Endometrial microvascular endothelial cells (primary cell): ENCODE results near the gene TRPT1. TPM values are rescaled to one million over a fixed set of nuclear protein-coding genes. Genes with fewer than 3 reads are reported as not detected.
"Not testable (repeated sequence)": the region's sequence is repeated elsewhere in the genome, so short reads cannot be mapped to it uniquely, and the experiment has no call there.

Experiments used
- in situ Hi-C: cut with HindIII; loops from 2 replicates; pipeline ENCODE4 v1.10.0; 2017; ENCODE audit warnings: low sequenced_read_pairs, low pct_unique_long_range_greater_than_20kb; ENCODE audit errors: inconsistent ontology term
- total RNA-seq: library from RNA; depleted of rRNA; stranded (reverse); fragments of >200 nt; gene quantifications from one replicate; pipeline ENCODE4 v1.2.3, GENCODE V29; 2015; ENCODE audit errors: inconsistent ontology term

Gene TRPT1
- total RNA-seq, 1 donor from 2014 or later, result 120 TPM

DNA sequence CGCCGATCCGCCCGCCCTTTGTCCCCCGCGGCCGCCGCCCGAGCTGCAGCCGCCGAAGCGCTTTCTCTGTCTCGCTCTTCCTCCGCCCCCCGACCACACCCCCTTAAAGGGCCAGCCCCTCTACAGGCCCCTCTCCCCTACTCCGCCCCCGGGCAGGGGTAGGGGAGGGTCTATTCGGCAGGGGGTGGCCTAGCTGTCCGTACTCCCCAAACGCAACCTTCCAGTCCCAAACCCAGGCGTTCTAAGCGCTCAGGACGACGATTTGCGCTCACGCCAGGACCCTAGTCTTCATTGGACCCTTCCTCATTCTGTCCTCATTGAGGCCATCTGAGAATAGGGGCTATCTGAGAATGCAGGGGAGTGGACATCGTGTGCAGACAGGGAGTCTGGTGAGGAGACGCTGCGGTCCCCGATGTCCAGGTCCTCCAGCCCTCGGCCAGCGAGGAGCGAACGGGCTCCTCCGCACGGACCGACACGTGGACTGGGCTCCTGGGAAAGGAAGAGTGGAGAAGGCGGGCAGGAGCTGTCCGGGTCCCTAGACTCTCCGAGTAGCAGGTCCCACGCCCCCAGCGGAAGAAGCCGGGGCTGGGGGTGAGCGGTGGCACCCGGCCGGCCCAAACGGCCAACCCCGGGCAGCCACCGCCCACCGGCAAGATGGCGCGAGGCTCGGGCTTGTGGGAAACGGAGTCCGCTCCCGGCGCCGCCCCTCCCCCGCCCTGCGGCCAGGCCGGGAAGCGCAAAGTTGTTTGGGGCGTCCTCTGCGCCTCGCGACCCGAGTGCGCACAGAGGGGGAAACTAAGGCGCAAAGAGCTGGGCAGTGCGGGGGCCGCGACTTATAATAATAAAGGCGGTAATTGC, 21.1 kb upstream of the TRPT1 start, which contains the start of gene PPP1R14B:
Gene PPP1R14B (minus strand): TSS at position 73 of the 858 bp plus-strand sequence. CDS start 270 bp downstream, outside the sequence.
- in situ Hi-C loops, result no loop called here

- in situ Hi-C loops, result not testable (repeated sequence)
Measured at GRCh38 chr11:64246621-64246870, 20.6 kb upstream of the TRPT1 start.

GRCh38 chr11:64245797-64246620, 20.0 kb upstream of the TRPT1 start:
- in situ Hi-C loops, result no loop called here

DNA sequence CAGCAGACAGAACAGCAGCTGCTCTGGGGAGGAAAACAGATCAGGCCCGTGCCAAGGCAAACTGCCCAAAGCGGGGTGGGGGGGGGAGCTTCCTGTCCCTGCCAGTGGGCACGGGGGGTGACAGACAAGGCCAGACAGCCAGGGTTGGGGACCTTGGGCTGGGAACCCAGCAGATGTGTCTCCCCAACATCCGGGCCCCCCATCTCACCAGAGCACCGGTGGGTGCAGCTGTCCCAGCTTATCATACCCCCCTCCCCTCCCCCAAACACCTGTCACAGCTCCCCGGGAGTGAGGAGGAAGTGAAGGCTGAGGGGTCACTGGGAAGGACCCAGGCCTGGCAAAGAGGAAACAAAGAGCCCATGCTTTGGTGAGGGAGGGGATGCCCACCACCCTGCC, 19.4 kb upstream of the TRPT1 start:
- in situ Hi-C loops, result no loop called here

- in situ Hi-C loops, result no loop called here
Measured at GRCh38 chr11:64244966-64245365, 19.0 kb upstream of the TRPT1 start.

GRCh38 chr11:64244107-64244506, 18.1 kb upstream of the TRPT1 start:
- in situ Hi-C loops, result no loop called here

DNA sequence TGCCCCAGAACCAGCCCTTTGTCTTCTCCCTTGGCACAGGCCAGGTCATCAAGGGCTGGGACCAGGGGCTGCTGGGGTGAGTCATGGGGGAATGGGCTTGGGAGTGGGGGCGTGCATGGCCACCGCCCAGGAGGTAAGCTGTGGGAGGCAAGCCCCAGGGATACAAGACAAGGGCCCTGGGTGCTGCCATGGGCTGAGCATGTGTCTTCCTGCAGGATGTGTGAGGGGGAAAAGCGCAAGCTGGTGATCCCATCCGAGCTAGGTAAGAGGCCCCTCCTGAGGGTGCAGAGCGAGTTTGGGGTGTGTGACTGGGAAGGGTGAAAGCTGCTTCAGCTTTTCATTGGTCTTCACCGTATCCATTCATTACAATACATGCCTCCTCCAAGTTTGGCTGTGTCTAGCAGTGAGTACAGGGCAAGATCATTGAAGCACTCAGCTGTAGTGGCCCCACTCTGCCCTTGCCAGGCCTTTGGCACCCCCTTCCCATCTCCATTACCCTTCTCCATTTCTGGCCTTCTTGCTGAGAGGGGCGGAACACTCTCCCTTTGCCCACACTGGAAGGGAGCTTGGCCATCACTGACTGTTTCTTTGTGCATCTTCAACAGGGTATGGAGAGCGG, 17.4 kb upstream of the TRPT1 start:
- in situ Hi-C loops, result no loop called here

GRCh38 chr11:64241491-64242374, 15.7 kb upstream of the TRPT1 start:
- in situ Hi-C loops, result no loop called here

GRCh38 chr11:64241241-64241490, 15.2 kb upstream of the TRPT1 start:
- in situ Hi-C loops, result no loop called here

GRCh38 chr11:64240435-64241240, 14.7 kb upstream of the TRPT1 start, which contains the start of gene FKBP2:
TSS of gene FKBP2 (plus strand) at chr11:64241095. CDS start at chr11:64242388, 1,293 bp downstream.
- in situ Hi-C loops, result no loop called here

- in situ Hi-C loops, result no loop called here
Measured at GRCh38 chr11:64239662-64240434, 13.9 kb upstream of the TRPT1 start.

DNA sequence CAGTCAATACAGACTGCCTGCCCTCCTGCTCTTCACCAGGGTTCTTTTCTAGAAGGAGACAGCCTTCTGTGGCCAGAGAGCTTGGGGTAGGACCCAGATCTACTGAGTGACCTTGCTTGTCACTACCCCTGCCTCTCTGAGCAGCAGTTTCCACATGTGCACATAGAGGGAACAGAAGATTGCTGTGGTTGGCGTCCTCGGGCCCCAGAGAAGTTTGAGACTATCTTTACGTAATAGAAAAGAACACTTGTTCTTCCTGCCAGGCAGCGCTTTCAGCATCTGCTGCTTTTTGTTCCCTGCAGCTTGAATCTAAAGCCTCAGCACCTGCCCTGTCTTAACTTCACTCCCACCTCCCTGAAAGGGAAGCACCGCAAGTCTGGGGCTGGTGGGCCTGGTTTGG, 13.0 kb upstream of the TRPT1 start:
- in situ Hi-C loops, result no loop called here

DNA sequence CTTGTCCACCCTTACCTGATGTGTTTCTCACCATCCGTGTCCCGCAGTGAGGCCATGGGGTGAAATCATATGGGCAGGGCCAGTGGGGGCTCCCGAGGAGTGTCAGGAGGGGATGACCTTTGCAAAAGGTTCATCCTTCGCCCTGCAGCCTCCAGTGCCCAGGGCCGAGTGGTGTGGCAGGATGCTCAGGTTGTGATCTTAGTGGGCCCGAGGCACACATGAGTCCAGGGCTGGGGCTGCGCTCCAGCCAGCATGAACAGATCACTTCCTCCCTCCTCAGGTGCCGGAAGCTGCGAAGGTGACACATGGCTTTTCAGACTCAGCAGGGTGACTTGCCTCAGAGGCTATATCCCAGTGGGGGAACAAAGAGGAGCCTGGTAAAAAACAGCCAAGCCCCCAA, 12.1 kb upstream of the TRPT1 start:
- in situ Hi-C loops, result no loop called here

- in situ Hi-C loops, result no loop called here
Measured at GRCh38 chr11:64237484-64237951, 11.5 kb upstream of the TRPT1 start.

DNA sequence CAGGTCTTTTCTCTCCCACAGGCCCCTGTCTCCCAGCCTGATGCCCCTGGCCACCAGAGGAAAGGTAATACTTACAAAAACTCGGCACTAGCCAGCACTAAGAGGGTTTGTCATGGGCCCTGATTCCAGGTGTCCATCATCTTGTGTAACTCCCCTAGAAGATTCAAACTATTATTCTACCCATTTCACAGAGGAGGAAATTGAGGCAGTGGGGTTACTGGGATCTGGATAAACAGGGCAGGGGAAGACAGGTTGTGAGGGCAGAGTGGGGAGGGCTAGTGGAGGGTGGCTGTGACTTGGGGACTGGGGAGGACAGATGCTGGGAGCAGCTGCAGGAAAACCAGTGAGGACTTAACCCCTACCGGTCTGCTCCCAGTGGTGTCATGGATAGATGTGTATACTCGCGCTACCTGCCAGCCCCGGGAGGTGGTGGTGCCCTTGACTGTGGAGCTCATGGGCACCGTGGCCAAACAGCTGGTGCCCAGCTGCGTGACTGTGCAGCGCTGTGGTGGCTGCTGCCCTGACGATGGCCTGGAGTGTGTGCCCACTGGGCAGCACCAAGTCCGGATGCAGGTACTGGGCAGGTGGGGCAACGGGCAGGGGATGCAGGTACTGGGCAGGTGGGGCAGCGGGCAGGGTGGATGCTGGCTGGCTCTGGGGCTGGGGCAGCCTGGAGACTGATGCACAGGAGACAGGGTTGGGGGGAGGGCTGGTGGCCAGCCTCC, 9.6 kb upstream of the TRPT1 start:
- in situ Hi-C loops, result no loop called here

DNA sequence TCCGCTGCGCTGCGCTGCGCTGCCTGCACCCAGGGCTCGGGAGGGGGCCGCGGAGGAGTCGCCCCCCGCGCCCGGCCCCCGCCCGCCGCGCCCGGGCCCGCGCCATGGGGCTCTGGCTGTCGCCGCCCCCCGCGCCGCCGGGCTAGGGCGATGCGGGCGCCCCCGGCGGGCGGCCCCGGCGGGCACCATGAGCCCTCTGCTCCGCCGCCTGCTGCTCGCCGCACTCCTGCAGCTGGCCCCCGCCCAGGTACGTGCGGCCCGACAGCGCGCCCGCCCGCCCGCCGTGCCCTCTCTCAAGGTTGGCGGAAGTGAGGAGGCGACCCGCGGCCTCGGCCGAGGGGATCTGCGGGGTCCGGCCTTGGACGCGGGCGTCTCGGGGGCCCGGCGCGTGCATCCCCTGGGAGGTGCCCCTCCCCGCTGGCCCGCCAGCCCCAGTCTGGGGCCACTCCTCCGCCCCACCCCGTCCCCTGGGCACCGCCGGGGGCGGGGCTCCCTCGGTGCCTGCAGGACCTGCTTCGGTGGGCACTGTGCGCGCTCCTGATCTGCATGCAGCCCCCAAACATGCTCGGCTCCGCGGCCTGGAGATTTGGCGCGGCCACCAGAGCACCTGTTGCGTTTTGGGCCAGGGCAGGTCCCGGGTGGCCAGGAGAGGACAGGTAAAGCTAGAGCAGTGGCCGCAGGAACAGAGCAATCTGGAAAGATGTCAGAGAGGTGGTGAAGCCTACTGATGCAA, 8.8 kb upstream of the TRPT1 start:
- in situ Hi-C loops, result no loop called here
